Right lobe of liver (tissue), 6 donors: Measurements from ENCODE around the gene RFFL. TPM values are rescaled to one million over a fixed set of nuclear protein-coding genes. Genes with fewer than 3 reads are reported as not detected.
A peak's percentile ranks its signal among the peaks of the same experiment; 100 is the strongest.

Source experiments
- ATAC-seq, 4 donors: fragments of 200-7000 bp; cut with Tn5 transposase; one replicate each; pipeline ENCODE4 v1.9.1; 2020; ENCODE audit warnings: mild to moderate bottlenecking in 4 of 4, moderate library complexity in 4 of 4
- DNase-seq, 3 donors: peaks; one replicate each; pipeline ENCODE4 v3.0.0-alpha.2; 2020
- H3K27ac ChIP-seq, 3 donors: fragments of 200-600 bp; one replicate each; pipeline ENCODE4 v1.8.0; 2022
- H3K27me3 ChIP-seq, 2 donors: fragments of 200-600 bp; one replicate each; pipeline ENCODE4 v1.8.0; 2022
- H3K36me3 ChIP-seq, 4 donors: fragments of 200-600 bp; sonication (generic) in 1 of 4; one replicate each; pipeline versions ENCODE4 v1.5.1 to v1.8.0; 2017 to 2022; ENCODE audit warnings: control low read depth in 1 of 4
- H3K4me1 ChIP-seq, 4 donors: fragments of 200-600 bp; sonication (generic) in 1 of 4; one replicate each; pipeline versions ENCODE4 v1.5.1 to v1.8.0; 2017 to 2022; ENCODE audit warnings: control low read depth in 1 of 4
- H3K4me3 ChIP-seq, 3 donors: fragments of 200-600 bp; one replicate each; pipeline ENCODE4 v1.8.0; 2022
- H3K9me3 ChIP-seq, 4 donors: fragments of 200-600 bp; sonication (generic) in 1 of 4; one replicate each; pipeline versions ENCODE4 v1.5.1 to v1.8.0; 2017 to 2022; ENCODE audit warnings: control low read depth in 1 of 4
- POLR2A ChIP-seq: fragments of 450-650 bp; IDR thresholded peaks from one replicate; pipeline ENCODE4 v1.6.1; 2017; ENCODE audit warnings: antibody characterized with exemption, mild to moderate bottlenecking
- WGBS: methylation state at CpG from one replicate; pipeline ENCODE4 v1.1.6; 2018; ENCODE audit warnings: low coverage, low lambda C conversion rate; ENCODE audit not compliant: insufficient coverage; ENCODE audit errors: missing lambda C conversion rate; 5-methylcytosine and 5-hydroxymethylcytosine counted together
- intact Hi-C, 2 donors: fragments of 100-400 bp; cut with DNase I; formaldehyde crosslinking; loops; one replicate each; pipeline versions ENCODE4 v1.11.2 to v1.14.1; 2022
- total RNA-seq, 6 experiments: library from RNA; depleted of rRNA in 2 of 6; stranded (reverse); fragments of >200 nt in 2 of 6; fragmentation: NEBNext Ultra II Directional in 3 of 6; extraction: Animal tissue kit (Norgen Biotek cat#: 25700) in 3 of 6; gene quantifications; one replicate each; pipeline versions ENCODE4 v1.1.0 to v1.2.4, GENCODE V29; 2016 to 2023
- TF ChIP-seq, protein P1 (sequence below), 4 donors: fragments of 200-600 bp in 3 of 4; fragments of 450-650 bp in 1 of 4; IDR thresholded peaks; one replicate each; pipeline versions ENCODE4 v1.5.1 to v1.8.0; 2016 to 2022; ENCODE audit warnings: antibody characterized with exemption in 4 of 4, mild to moderate bottlenecking in 2 of 4
- donor health status: DM: no; HTN: yes; CAD: no.
- donor health status: DM: no; HTN: no; CAD: no.
- donor health status: DM: no; HTN: no; CAD: no.
- donor health status: DM: no; HTN: yes; CAD: no.
- donor health status: DM: no; HTN: yes; CAD: no.

Gene RFFL
- total RNA-seq, 6 experiments from 2014 or later, result 29.0 to 39.0 (median 34.1) TPM

DNA sequence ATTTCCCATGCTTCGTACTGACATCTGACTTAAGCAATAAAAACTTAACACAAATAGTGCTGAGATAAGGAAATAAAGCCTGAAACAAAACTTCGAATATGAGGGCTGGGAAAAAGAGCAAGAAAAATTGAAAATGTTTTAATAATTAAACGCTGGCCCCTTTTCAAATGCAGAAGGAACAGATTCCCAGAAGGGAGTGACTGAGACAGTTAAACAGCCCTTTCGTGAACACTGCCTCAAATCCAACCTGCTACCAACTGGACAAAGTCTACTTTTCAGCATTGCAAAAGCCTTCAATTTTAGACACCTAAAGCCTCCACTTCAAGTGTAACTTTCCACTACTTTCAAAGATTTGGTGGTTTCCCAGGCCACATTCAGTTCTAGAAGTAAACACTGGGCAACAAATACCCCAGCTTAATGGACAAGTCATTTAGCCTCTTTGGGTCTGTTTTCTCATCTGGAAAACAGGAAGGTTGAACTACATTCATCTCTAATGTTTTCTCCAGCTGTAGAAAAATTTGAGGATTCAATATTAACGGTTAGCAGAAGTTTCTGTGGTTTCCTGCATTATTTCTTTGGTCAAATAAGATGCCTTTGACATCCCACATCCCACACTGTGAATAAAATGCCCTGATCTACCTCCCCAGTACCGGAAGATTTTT lies 11.8 kb downstream of the RFFL start:
- 5% methylated on average over 6 of the region's 6 CpGs for WGBS
- DNase-seq, result peak in 1 of 3 donors; percentile 50
- peaks cover 8 to 60% (median 31%) of the 10 kb centered on the region in 4 donors for H3K4me1 ChIP-seq

DNA sequence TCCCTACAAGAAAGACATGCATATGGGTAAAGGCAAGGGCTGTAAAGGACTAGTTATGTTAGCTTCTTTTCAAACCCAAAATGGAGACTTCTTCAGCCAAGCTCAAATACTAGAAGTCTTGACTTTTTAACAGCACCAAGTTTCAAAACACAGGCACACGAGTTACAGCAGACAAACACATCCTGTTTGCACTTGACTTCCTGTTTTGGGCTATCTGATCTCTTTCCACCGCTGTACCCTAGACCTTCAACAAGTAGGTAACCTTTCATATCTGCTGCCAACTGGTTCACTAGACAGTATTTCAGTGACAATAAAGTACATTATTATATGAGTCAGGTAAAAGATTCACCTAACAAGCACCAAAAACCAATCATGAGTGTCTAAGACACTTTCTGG lies 12.3 kb downstream of the RFFL start:
- DNase-seq (no peak), ATAC-seq (peak; percentile 82 to 85 (median 84))
- peak overlapping the region in 1 of 3 donors; percentile 15 for H3K4me3 ChIP-seq
- H3K4me1 ChIP-seq, result peaks cover 8 to 63% (median 33%) of the 10 kb centered on the region in 4 donors
- H3K27ac ChIP-seq, result peak overlapping the region; percentile 53 to 64 (median 53)
- intact Hi-C loops, result no loop called here
- H3K27me3 ChIP-seq, result no peaks in the 10 kb centered on the region
- no peaks in the 10 kb centered on the region for H3K36me3 ChIP-seq
- 0% methylated on average over 2 of the region's 2 CpGs for WGBS
- TF ChIP-seq POLR2A, result peak; percentile 27
- TF ChIP-seq, protein P1, sequence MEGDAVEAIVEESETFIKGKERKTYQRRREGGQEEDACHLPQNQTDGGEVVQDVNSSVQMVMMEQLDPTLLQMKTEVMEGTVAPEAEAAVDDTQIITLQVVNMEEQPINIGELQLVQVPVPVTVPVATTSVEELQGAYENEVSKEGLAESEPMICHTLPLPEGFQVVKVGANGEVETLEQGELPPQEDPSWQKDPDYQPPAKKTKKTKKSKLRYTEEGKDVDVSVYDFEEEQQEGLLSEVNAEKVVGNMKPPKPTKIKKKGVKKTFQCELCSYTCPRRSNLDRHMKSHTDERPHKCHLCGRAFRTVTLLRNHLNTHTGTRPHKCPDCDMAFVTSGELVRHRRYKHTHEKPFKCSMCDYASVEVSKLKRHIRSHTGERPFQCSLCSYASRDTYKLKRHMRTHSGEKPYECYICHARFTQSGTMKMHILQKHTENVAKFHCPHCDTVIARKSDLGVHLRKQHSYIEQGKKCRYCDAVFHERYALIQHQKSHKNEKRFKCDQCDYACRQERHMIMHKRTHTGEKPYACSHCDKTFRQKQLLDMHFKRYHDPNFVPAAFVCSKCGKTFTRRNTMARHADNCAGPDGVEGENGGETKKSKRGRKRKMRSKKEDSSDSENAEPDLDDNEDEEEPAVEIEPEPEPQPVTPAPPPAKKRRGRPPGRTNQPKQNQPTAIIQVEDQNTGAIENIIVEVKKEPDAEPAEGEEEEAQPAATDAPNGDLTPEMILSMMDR (IDR thresholded peaks at IDR 0.05), result no peak
- no peaks in the 10 kb centered on the region for H3K9me3 ChIP-seq

More for the DNA sequence above, 11.8 kb downstream of the RFFL start:
- Histone ChIP-seq H3K36me3 (no peaks in the 10 kb centered on the region), H3K27ac (peak overlapping the region; percentile 53 to 64 (median 53)), H3K9me3 (no peaks in the 10 kb centered on the region), H3K4me3 (peak overlapping the region in 1 of 3 donors; percentile 15), H3K27me3 (no peaks in the 10 kb centered on the region)
- intact Hi-C loops, result no loop called here
- ATAC-seq, result peak; percentile 68 to 85 (median 84)
- TF ChIP-seq, protein P1 (IDR thresholded peaks at IDR 0.05), result no peak
- TF ChIP-seq POLR2A, result no peak

DNA sequence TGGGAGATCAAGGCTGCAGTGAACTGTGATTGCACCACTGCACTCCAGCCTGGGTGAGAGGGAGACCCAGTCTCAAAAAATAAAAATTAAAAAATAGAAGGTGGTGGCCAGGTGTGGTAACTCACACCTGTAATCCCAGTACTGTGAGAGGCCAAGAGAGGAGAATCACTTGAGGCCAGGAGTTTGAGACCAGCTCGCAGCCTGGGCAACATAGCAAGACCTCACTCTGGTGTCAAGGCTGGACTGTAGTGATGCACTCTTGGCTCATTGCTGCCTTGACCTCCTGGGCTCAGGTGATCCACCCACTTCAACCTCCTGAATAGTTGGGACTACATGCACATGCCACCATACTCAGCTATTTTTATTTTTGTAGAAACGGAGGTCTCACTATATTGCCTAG lies 13.3 kb downstream of the RFFL start:
- intact Hi-C loops, result no loop called here
- Histone ChIP-seq H3K4me1 (peaks cover 8 to 72% (median 36%) of the 10 kb centered on the region in 4 donors), H3K9me3 (no peaks in the 10 kb centered on the region), H3K36me3 (no peaks in the 10 kb centered on the region), H3K4me3 (no peak overlapping the region), H3K27me3 (no peaks in the 10 kb centered on the region), H3K27ac (peak overlapping the region in 2 of 3 donors; percentile 53 to 64)
- no peak for TF ChIP-seq POLR2A
- TF ChIP-seq, protein P1 (IDR thresholded peaks at IDR 0.05), result no peak
- ATAC-seq (no peak), DNase-seq (no peak)
- 85% methylated on average over 2 of the region's 2 CpGs for WGBS

DNA sequence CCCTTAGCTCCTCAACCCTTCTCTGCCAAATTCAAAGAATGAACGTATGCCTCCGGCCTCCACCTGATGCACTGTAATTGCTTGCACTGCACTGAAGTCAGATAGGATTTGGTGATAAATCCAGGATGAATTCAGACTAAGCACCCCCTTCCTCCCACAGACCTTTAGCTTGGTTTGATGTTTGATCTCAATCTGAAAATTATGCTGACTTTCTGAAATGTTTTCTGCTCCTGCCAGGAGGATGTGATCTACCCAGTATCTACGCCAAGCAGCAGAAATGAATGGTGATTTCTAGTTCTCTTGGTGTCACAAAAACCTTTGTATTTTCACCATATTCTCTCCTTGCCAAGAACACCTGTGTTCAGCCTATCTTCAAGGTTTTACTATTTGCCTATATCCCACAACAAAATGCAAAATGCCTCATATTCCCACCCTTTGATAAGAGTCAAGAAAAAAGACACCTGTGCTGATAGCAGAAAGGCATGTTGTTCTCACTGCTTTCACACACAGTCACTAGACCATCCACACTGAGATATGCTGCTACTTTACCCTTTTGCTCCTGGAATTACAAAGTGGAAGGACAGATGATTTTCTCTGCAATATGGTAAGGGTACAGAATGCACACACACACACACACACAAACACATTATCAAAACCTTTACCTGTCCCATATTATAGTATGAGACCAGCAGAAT lies 14.7 kb downstream of the RFFL start:
- H3K9me3 ChIP-seq, result no peaks in the 10 kb centered on the region
- no peak overlapping the region for H3K27ac ChIP-seq
- H3K4me3 ChIP-seq, result no peak overlapping the region
- no peak for ATAC-seq
- intact Hi-C loops, result no loop called here
- H3K36me3 ChIP-seq, result no peaks in the 10 kb centered on the region
- TF ChIP-seq, protein P1 (IDR thresholded peaks at IDR 0.05), result no peak
- no peak for TF ChIP-seq POLR2A
- 89% methylated on average over 3 of the region's 3 CpGs for WGBS
- no peaks in the 10 kb centered on the region for H3K27me3 ChIP-seq
- H3K4me1 ChIP-seq, result peaks cover 8 to 68% (median 36%) of the 10 kb centered on the region in 4 donors
- no peak for DNase-seq
